Parathyroid adenoma (tissue), 2 donors: Measurements from ENCODE around the gene SERTAD3.
"Not testable (repeated sequence)": the region's sequence is repeated elsewhere in the genome, so short reads cannot be mapped to it uniquely, and the experiment has no call there.

Experiments
- H2AFZ ChIP-seq: fragments of 300-600 bp; sonication (generic); one replicate; pipeline ENCODE4 v1.7.0; 2017; ENCODE audit warnings: antibody characterized with exemption, mild to moderate bottlenecking
- H3K27ac ChIP-seq: fragments of 300-600 bp; sonication (generic); one replicate; pipeline ENCODE4 v1.7.0; 2017
- H3K27me3 ChIP-seq: fragments of 300-600 bp; sonication (generic); one replicate; pipeline ENCODE4 v1.7.0; 2017; ENCODE audit warnings: low read length; ENCODE audit not compliant: control insufficient read depth, insufficient read depth
- H3K36me3 ChIP-seq: fragments of 300-600 bp; sonication (generic); one replicate; pipeline ENCODE4 v1.7.0; 2017; ENCODE audit warnings: low read length; ENCODE audit not compliant: control insufficient read depth, insufficient read depth
- H3K4me1 ChIP-seq: fragments of 300-600 bp; sonication (generic); one replicate; pipeline ENCODE4 v1.7.0; 2017; ENCODE audit warnings: control low read depth
- H3K4me2 ChIP-seq: fragments of 300-600 bp; sonication (generic); one replicate; pipeline ENCODE4 v1.7.0; 2017; ENCODE audit warnings: low read length
- H3K4me3 ChIP-seq: fragments of 300-600 bp; sonication (generic); one replicate; pipeline ENCODE4 v1.7.0; 2017; ENCODE audit warnings: low read depth, low read length
- H3K79me2 ChIP-seq: fragments of 300-600 bp; sonication (generic); one replicate; pipeline ENCODE4 v1.7.0; 2017; ENCODE audit warnings: control low read depth
- H3K9ac ChIP-seq: fragments of 300-600 bp; sonication (generic); one replicate; pipeline ENCODE4 v1.7.0; 2017; ENCODE audit warnings: mild to moderate bottlenecking
- H3K9me3 ChIP-seq: fragments of 300-600 bp; sonication (generic); one replicate; pipeline ENCODE4 v1.7.0; 2017; ENCODE audit warnings: low read length; ENCODE audit not compliant: control insufficient read depth
- CTCF ChIP-seq: fragments of 300-600 bp; sonication (generic); IDR thresholded peaks from one replicate; pipeline ENCODE4 v1.7.0; 2017; ENCODE audit warnings: antibody characterized with exemption, mild to moderate bottlenecking
- donor health status: primary hyperparathyroidism.

The SERTAD3 gene

GRCh38 chr19:40466219-40466984, 22.3 kb upstream of the SERTAD3 start:
- Histone ChIP-seq H3K9ac (no peak overlapping the region), H3K36me3 (no peaks in the 10 kb centered on the region), H2AFZ (peak overlapping the region; percentile 96), H3K27me3 (no peaks in the 10 kb centered on the region), H3K27ac (peak overlapping the region; percentile 87), H3K4me3 (peak overlapping the region; percentile 67), H3K4me2 (peak overlapping the region; percentile 85), H3K79me2 (no peaks in the 10 kb centered on the region), H3K4me1 (peaks cover 13% of the 10 kb centered on the region), H3K9me3 (no peaks in the 10 kb centered on the region)
- TF ChIP-seq CTCF, result no peak

DNA sequence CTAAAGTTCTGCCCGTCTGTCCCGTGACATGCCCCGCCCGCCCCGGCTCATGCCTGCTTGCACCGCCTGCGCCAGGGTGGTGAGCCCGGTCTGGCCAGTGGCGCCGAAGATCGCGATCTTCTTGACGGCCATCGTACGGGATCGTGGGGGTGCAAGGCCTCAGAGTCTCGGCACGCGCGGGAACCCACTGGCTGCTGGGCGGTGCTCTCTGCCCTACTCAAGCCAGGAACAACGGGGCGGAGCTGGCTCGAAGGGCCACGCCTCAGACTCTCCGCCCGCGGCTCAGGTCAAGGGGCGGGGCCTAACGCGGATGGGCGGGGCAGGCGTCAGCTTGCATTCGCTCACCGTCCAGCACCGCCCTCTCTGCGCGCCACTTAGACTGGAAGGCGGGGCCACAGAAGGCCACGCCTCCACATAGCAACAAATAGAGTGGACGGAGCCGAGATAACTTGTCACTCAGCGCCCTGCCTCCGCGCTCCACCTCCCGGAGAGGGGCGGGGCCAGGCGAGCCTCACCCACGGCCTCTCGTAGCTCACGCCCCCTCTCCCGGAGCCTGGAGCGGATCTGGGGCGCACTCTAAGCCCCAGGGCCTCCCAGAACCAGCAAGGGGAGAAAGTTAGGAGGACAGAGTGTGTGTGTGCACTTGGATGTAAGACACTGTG, 21.6 kb upstream of the SERTAD3 start, which contains the start of gene BLVRB:
Gene BLVRB, minus strand, starts transcription at position 189 of the 662 bp plus-strand sequence. Its CDS starts 57 bp downstream, at position 132.
- no peaks in the 10 kb centered on the region for H3K36me3 ChIP-seq

GRCh38 chr19:40465025-40465556, 21.0 kb upstream of the SERTAD3 start:
- Histone ChIP-seq H2AFZ (peak overlapping the region; percentile 95), H3K9ac (peak overlapping the region; percentile 50), H3K4me3 (peak overlapping the region; percentile 67), H3K27ac (peak overlapping the region; percentile 87), H3K9me3 (no peaks in the 10 kb centered on the region), H3K4me2 (peak overlapping the region; percentile 74), H3K36me3 (no peaks in the 10 kb centered on the region), H3K4me1 (peaks cover 13% of the 10 kb centered on the region), H3K27me3 (no peaks in the 10 kb centered on the region), H3K79me2 (no peaks in the 10 kb centered on the region)
- TF ChIP-seq CTCF, result no peak

More for the DNA sequence above, 21.6 kb upstream of the SERTAD3 start, which contains the start of gene BLVRB:
- Histone ChIP-seq H3K9ac (peak within 1 kb of the TSS; percentile 50), H3K9me3 (no peaks in the 10 kb centered on the region), H3K27me3 (no peaks in the 10 kb centered on the region), H3K79me2 (no peaks in the 10 kb centered on the region), H3K4me3 (peak within 1 kb of the TSS; percentile 67), H3K4me1 (peaks cover 13% of the 10 kb centered on the region), H3K27ac (peak within 1 kb of the TSS; percentile 87), H2AFZ (peak within 1 kb of the TSS; percentile 96), H3K4me2 (peak within 1 kb of the TSS; percentile 85)
- TF ChIP-seq CTCF, result no peak

DNA sequence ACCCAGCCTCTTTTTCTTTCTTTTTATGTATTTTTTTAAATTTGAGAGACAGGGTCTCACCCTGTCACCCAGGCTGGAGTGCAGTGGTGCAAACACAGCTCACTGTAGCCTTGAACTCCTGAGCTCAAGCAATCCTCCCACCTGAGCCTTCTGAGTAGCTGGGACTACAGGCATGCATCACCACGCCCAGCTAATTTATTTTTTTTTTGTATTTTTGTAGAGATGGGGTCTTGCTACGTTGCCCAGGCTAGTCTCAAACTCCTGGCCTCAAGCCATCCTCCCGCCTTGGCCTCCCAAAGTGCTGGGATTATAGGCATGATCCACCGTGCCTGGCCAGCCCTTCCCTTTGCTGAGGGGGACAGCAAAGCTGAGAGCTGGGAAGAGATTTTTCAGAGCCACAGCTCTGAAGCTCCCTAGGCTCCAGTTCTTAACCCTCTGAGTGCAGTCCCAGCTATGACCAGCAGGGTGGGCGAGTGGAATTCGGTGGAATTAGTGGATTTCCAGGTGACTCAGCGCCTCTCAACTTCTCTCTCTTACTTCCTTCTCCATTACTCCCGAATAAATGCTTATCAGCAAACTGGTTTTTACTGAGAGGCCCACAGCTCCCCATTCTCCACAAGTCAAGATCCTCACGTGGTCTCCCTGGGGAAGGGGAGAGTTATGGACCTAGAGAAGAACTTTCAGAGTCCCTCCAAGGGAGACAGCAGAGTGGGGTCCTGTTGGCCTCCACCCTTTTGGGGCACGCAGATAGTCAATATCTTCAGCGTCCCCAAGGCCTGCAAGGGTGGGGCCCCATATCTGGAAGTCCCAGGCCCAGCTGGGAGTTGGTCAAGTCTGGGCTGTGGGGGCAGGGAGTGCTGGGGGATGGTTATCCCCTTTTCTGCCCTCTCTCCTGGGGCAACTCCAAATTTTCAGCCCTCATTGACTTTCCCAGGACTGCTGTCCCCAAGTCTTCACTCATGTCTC, 20.2 kb upstream of the SERTAD3 start:
- H2AFZ ChIP-seq, result peak overlapping the region; percentile 95

DNA sequence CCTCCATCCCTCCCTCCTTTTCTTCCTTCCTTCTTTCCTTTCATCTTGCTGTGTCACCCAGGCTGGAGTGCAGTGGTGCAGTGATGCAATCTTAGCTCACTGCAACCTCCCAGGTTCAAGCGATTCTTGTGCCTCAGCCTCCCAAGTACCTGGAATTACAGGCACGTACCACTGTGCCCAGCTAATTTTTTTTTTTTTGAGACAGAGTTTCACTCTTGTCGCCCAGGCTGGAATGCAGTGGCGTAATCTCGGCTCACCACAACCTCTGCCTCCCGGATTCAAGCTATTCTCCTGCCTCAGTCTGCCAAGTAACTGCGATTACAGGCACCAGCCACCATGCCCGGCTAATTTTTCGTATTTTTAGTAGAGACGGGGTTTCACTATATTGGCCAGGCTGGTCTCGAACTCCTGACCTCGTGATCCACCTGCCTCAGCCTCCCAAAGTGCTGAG, 19.5 kb upstream of the SERTAD3 start:
- not testable (repeated sequence) for H2AFZ ChIP-seq, H3K9ac ChIP-seq, H3K9me3 ChIP-seq, H3K36me3 ChIP-seq, H3K4me3 ChIP-seq, H3K79me2 ChIP-seq, H3K4me2 ChIP-seq, H3K27me3 ChIP-seq, H3K27ac ChIP-seq
- peaks cover 13% of the 10 kb centered on the region for H3K4me1 ChIP-seq

More for the DNA sequence above, 20.2 kb upstream of the SERTAD3 start:
- peak overlapping the region; percentile 87 for H3K27ac ChIP-seq
- peak; percentile 96 for TF ChIP-seq CTCF
- no peaks in the 10 kb centered on the region for H3K9me3 ChIP-seq
- no peaks in the 10 kb centered on the region for H3K79me2 ChIP-seq
- peaks cover 13% of the 10 kb centered on the region for H3K4me1 ChIP-seq
- H3K4me3 ChIP-seq, result peak overlapping the region; percentile 67
- peak overlapping the region; percentile 74 for H3K4me2 ChIP-seq
- H3K36me3 ChIP-seq, result no peaks in the 10 kb centered on the region
- H3K27me3 ChIP-seq, result no peaks in the 10 kb centered on the region
- no peak overlapping the region for H3K9ac ChIP-seq
